ELR (cell line): ENCODE data around the gene PTPRN2.
"Not testable (repeated sequence)": the region's sequence is repeated elsewhere in the genome, so short reads cannot be mapped to it uniquely, and the experiment has no call there.

Experiments used
- DNase-seq: peaks from one replicate; pipeline ENCODE4 v3.0.0-alpha.2; 2015; ENCODE audit warnings: low read depth

Gene PTPRN2

GRCh38 chr7:157602581-157602980 is 985.0 kb downstream of the PTPRN2 start:
- no peak for DNase-seq

GRCh38 chr7:157602156-157602555 is 985.5 kb downstream of the PTPRN2 start:
- DNase-seq: no peak

- no peak for DNase-seq
Observed at GRCh38 chr7:157601530-157601929, 986.1 kb downstream of the PTPRN2 start.

GRCh38 chr7:157599491-157599890 is 988.1 kb downstream of the PTPRN2 start:
- DNase-seq: no peak

GRCh38 chr7:157597562-157597961 is 990.1 kb downstream of the PTPRN2 start:
- no peak for DNase-seq

GRCh38 chr7:157596881-157597280 is 990.7 kb downstream of the PTPRN2 start:
- no peak for DNase-seq

GRCh38 chr7:157596471-157596870 is 991.2 kb downstream of the PTPRN2 start:
- no peak for DNase-seq

GRCh38 chr7:157596026-157596425 is 991.6 kb downstream of the PTPRN2 start:
- DNase-seq: no peak

- no peak for DNase-seq
Observed at GRCh38 chr7:157595086-157595855, 992.4 kb downstream of the PTPRN2 start.

GRCh38 chr7:157594306-157594705 is 993.3 kb downstream of the PTPRN2 start:
- no peak for DNase-seq

- DNase-seq: no peak
Observed at GRCh38 chr7:157593541-157593940, 994.1 kb downstream of the PTPRN2 start.

- DNase-seq: not testable (repeated sequence)
Observed at GRCh38 chr7:157592636-157593320, 994.8 kb downstream of the PTPRN2 start.

GRCh38 chr7:157590526-157590925 is 997.1 kb downstream of the PTPRN2 start:
- DNase-seq: no peak

GRCh38 chr7:157589680-157590079 is 997.9 kb downstream of the PTPRN2 start:
- DNase-seq: no peak

GRCh38 chr7:157587805-157588560 is 999.6 kb downstream of the PTPRN2 start:
- DNase-seq: no peak

- no peak for DNase-seq
Observed at GRCh38 chr7:157587051-157587804, 1000.4 kb downstream of the PTPRN2 start.

- no peak for DNase-seq
Observed at GRCh38 chr7:157586426-157586955, 1001.1 kb downstream of the PTPRN2 start.

- no peak for DNase-seq
Observed at GRCh38 chr7:157585113-157585861, 1002.3 kb downstream of the PTPRN2 start.

- no peak for DNase-seq
Observed at GRCh38 chr7:157584420-157584819, 1003.2 kb downstream of the PTPRN2 start.

- no peak for DNase-seq
Observed at GRCh38 chr7:157581740-157582139, 1005.9 kb downstream of the PTPRN2 start.

- no peak for DNase-seq
Observed at GRCh38 chr7:157580324-157580723, 1007.3 kb downstream of the PTPRN2 start.
